Measurements from ENCODE around the gene LRRC46.

The LRRC46 gene

DNA sequence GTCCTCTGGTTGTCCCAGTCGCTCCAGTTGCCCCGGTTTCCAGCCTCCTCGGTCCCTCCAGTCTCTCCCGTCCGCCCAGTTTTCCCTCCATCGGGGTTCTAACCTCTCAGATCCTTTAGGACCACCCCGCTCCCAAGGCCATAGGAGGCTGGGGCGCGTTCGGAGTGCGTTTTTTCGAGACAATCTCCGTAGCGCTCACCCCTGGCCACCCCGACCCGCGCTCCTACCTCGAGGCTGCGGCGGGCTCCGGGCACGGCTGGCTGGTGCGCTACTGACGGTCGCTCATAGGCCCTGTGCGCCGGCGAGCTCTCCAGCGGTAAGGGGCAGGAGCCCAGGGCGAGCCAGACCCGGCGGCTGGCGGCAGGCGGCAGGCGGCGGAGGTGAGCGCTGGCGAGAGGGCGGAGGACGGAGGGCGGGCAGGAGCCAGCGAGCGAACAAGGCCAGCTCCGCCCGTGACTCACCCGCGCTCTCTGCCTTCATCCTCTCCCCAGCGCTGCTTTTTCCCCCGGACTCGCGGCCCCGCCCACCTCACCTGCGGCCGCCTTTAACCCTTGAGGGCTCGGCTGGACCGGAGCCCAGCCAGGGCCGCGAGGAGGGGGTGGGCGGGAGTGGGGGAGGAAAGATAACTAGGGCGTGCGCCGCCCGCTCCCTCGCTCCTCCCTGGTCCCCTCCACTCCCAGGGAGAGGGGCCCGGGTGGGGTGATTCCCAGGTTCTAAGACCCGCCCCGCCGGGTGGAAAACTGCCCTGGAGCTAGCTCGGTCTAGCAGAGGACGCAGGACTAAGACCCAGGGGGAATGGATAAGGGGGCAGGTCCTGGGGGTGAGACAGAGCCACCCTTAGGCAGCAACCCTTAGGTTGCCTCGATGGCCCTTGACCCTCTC lies 19.5 kb downstream of the LRRC46 start, which contains the start of gene SP6:
TSS of gene SP6 (minus strand) at position 472 of the 882 bp plus-strand sequence. CDS start 2,734 bp downstream, outside the sequence.
- in situ Hi-C loops (cut with HindIII; ENCODE audit: low sequenced_read_pairs), result loop anchor here (25.0 kb wide), 1 partner anchor 111 kb away; the partner anchor contains the start of genes CDK5RAP3 and PRR15L

DNA sequence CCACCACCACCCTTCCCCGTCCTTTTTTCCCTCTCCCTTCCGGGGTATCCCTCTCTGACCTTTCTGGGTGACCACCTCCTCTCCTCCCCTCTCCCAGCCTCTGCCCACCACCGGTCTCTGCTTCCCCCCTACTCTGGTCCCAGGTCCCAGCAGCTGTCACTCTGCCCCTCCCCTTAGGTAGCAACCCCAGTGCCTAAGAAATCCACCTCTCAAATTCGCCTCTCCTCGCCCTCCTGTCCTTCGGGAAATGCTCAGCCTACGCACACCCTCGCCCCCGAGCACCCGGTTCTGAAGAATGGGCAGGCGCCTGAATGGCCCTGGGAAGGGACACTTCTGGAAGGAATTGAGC lies 20.3 kb downstream of the LRRC46 start:
- in situ Hi-C loops (cut with HindIII; ENCODE audit: low sequenced_read_pairs), result loop anchor here (25.0 kb wide), 1 partner anchor 111 kb away; the partner anchor contains the start of genes CDK5RAP3 and PRR15L

DNA sequence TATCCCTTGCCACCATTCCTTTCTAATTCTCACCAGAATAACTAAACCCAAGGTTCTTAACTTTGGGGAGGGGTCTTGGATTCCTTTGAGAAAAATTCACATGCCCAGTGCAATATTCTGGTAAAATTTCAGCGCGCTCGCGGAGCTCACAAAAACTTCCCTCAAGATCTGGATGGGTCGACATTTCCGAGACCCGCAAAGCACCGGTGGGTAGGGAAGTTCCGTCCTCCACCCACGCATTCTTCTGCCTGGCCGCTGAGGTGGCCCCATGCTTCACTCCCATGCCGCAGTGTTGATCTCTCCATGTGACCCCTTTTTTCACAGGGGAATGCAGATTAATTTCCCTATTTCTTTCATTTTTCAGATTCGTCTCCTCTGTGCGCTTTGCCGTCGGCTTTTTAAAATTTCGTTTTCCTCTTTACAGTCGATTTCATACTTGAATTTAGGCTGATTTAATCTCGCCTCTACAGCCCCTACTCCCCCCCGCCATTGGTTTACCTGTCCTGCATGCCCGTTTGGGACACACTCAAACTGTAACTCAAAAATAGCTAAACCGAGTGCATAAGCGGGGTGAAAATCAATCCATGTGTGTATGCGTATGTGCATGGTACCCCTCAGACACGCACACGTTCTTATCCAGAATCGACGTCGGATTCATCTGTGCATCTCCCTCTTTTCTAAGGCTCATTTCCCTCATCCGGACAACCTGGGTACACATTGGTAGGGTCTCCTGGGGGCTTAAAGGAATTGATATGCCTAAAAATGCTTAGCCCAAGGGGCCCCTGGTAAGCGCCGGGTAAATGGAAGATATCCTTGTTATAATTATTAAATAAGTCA lies 20.9 kb downstream of the LRRC46 start:
- in situ Hi-C loops (cut with HindIII; ENCODE audit: low sequenced_read_pairs), result loop anchor here (25.0 kb wide), 1 partner anchor 110 kb away; the partner anchor contains the start of genes CDK5RAP3 and PRR15L

DNA sequence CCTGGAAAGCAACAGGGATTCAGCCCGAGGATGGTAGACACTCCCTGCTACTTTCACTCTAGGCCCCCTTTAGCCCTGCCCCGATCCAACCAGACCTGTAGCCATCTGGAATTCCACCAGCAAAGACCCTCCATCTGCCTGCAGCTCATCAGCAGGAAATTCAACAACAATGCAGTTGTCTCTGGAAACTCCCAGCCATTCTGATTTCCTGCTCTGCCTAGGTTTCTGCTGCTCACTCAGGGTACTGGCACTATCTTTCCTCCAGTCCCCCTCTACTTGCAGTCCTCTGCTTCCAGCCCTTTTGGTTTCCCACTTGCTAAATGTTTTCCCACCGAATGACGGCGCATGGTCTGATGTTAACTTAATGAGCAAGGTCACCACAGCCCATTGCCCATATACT lies 22.1 kb downstream of the LRRC46 start:
- in situ Hi-C loops (cut with HindIII; ENCODE audit: low sequenced_read_pairs), result loop anchor here (25.0 kb wide), 1 partner anchor 109 kb away; the partner anchor contains the start of genes CDK5RAP3 and PRR15L

DNA sequence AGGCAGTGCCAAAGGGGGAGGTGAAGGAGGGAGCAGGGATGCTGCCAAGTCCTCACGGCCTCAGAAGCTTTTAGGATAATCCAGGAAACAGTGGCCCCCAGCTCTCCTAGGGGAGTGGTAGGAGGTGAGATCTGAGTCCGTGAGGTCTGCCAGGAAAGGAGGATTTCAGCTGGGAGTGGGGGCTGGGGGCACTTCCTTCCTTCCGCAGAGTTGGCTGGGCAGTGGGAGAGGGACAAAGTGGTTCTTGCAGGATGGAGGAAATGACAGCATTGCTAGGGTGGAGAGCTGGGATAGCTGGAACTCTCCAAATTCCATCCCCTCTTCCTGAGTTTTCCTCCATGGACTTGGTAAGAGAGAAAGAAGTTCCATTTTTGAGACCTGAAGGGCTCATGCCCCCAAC lies 24.3 kb downstream of the LRRC46 start:
- in situ Hi-C loops (cut with HindIII; ENCODE audit: low sequenced_read_pairs), result loop anchor here (25.0 kb wide), 1 partner anchor 107 kb away; the partner anchor contains the start of genes CDK5RAP3 and PRR15L

DNA sequence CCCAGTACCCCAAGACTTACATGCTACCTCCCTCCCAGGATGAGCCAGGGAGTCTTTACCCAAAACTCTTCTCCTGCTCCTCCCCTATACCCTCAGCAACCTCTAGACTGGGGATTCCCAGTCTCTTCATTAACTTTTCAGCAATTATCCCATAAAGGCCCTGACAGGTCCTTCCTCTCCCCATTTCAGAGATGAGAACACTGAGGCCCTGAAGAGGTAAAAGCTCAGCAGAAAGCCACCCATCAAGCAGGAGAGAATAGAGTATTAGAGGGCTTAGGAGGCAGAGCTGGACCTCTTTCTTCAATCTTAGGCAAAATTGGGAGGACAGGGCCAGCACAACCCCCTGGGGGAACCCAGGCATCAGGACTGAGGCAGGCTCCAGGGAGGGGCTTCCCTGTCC lies 25.4 kb downstream of the LRRC46 start:
- in situ Hi-C loops (cut with HindIII; ENCODE audit: low sequenced_read_pairs), result loop anchor here (25.0 kb wide), 1 partner anchor 105 kb away; the partner anchor contains the start of genes CDK5RAP3 and PRR15L

DNA sequence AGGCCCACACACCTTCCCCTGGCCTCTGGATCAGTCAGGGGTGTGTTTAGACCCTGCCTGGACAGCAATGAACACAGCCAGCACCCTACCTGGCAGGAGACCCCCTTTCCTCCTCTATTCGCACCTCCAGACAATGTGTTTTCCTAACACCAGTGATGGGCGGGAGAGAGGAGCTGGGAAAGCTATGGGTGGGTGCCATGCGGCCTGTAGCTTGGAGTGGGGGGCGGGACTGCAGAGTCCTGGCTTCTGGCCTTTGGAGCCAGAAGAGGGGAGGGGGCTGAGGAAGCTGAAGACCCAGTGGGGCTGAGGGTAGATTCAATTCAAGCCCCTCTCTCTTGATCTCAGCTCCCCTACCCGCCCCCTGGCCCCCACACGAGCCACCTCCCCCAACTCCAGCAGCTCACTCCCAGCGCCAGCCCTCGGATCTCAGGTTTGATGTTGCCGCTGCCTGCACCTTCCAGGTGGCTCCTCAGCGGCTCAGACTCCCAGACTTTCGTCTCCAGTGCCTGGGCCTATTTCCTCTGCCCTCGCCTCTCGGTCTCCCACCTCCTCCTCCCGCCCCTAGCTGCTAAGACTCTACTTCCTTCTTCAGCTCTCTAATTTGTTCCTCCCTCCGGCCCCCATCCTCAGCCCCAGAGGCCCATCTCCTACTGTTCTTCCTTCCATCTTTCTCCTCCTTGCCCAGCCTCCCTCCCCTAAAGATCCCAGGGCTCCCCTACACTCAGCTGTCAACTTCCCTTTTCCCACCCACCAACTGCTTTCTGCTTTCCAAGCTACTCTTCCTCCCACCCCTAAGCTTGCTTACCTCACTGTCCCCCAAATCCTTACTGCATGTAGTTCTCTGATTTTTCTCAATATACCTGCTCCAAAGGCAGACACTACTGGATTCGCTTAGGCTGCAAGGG lies 26.3 kb downstream of the LRRC46 start:
- in situ Hi-C loops (cut with HindIII; ENCODE audit: low sequenced_read_pairs), result loop anchor here (25.0 kb wide), 1 partner anchor 104 kb away; the partner anchor contains the start of genes CDK5RAP3 and PRR15L

DNA sequence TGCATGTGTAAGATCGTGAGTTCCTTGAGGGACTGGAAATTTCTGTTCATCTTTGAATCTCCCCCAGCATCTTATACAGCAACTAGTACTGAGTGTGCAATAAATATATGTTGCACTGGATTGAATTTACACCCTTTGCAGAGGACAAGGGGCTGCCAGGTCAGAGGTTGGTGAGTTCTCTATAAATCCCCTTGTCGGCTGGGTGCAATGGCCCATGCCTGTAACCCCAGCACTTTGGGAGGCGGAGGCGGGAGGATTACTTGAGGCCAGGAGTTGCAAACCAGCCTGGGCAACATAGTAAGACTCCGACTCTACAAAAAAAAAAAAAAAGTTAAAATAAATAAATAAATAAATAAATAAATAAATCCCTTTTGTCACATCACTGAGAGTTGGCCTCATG lies 28.9 kb downstream of the LRRC46 start:
- in situ Hi-C loops (cut with HindIII; ENCODE audit: low sequenced_read_pairs), result loop anchor here (25.0 kb wide), 1 partner anchor 102 kb away; the partner anchor contains the start of genes CDK5RAP3 and PRR15L

DNA sequence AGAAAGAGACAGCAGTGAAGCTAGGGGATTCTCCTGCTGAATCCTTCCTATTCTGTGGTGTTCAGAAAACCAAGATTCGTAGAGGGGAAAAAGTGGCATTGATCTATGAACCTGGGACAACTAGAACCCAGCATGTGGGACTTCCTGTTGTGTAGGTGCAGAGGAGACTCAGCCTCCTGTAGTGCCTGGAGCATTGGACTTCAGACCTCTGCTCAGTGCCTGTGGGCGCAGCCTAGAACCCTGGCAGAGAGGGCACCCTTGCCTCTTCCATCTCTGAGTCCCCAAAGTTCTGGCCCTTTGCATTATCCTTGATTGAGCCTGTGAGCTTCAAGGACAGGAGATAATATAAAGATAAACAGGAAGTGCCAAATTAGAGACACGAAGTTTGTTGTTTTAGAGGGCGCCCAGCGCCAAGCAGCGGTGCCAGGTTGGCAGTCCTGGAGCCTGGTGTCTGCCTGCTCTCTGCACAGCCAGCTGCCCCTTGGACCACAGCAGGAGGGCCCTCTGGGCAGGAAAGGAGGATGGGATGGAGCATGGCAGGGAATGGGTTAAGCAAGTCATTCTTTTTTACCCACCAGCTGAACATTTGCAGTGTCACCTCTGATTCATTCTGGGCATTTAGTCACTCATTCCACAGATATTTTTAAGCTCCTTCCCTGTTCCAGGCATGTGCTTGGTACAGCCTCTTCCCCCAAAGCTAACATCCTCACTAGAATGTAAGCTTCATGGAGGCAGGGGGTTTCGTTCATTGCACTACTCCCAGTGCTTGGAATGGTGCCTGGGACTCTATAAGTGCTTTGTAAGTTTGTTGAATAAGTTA lies 31.4 kb downstream of the LRRC46 start:
- in situ Hi-C loops (cut with HindIII; ENCODE audit: low sequenced_read_pairs), result loop anchor here (25.0 kb wide), 1 partner anchor 99 kb away; the partner anchor contains the start of genes CDK5RAP3 and PRR15L

DNA sequence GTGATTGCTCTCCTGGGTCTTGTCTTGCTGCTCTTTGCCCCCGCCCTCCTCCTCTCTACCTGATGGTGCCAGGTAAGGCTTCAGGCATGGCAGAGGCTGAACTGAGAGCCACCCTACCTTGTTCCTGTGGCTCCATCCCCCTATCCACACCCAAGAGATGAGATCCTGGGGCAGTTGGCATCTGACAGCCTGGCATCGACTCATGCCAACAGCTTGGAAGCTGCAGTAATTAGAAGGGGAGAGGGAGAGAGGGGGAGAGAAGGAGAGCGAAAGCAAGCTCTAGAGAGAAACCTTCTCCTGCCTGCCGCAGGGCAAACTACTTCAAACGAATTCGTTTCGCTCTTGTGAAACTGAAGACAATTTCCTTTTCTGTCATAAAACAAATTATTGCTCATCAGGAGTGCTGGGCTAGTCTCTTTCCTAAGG lies 33.3 kb downstream of the LRRC46 start:
- in situ Hi-C loops (cut with HindIII; ENCODE audit: low sequenced_read_pairs), result loop anchor here (25.0 kb wide), 1 partner anchor 97 kb away; the partner anchor contains the start of genes CDK5RAP3 and PRR15L

DNA sequence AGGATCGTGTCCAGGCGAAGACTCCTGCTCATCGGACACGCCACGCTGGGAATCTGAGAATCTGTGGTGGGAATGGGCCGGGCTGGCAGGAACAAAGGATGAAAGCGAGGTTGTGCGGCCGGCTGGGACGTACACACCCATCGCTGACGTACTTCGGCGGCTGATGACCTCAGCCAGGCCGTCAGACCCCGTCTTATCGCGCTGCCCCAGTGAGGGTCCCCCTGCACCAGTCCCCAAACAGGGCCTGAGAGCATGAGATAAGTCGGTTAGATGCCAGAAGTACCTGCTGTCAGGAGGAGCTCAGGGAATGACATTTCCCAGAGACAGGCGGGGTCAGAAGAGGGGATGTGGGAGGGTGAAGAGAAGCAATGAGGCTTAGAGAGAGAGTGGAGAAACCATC lies 35.5 kb downstream of the LRRC46 start:
- in situ Hi-C loops (cut with HindIII; ENCODE audit: low sequenced_read_pairs), result loop anchor here (25.0 kb wide), 1 partner anchor 95 kb away; the partner anchor contains the start of genes CDK5RAP3 and PRR15L

DNA sequence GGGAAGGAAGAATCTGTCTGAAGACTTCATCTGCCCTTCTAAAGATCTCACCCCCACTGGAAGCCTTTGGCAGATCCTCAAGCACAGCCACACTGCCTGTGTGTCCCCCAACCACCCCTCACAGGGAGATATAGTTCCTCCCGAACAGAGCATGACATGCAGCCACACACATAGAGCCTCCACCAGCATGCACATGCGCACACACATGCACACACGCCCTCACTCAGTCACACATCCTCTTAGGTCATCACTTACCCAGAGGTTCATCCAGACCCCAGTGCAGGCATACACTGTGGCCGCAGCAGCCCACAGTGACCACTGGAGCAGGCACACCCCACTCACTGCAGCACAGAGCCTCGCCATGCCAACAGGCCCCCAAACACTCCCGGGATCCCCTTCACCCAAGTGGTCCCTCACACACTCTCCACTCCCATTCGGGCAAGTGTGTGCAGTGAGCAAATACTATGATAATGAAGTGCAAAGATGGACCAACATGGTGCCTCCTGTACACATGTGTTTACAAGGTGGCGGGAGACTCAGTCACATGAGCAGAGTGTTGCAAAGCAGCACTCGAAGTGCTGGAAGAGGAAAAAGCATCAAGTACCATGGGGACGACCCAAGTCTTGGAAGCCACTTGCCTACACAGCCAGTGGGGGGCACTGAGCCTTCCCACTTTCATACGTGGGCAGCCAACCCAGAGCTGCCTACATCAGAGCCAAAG lies 36.5 kb downstream of the LRRC46 start:
- in situ Hi-C loops (cut with HindIII; ENCODE audit: low sequenced_read_pairs), result loop anchor here (25.0 kb wide), 1 partner anchor 94 kb away; the partner anchor contains the start of genes CDK5RAP3 and PRR15L

DNA sequence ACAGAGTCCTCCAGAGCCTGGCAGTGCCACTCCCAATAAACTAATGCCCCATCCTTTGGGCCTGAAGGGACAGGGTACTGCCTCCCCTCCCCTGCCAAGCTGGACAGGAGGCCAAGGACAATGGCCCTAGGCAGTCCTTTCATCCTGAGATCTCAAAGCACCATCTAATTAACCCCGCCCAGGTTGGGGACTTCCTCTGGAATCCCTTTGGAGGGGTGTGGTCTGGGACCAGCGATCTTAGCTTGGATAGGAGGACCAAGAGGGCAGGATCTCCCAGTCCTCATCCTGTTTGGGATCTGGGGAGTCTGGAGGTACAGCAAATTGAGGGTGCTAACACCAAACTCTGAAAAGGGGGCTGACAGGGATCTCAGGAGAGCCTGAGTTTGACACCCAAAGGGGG lies 37.6 kb downstream of the LRRC46 start:
- in situ Hi-C loops (cut with HindIII; ENCODE audit: low sequenced_read_pairs), result loop anchor here (25.0 kb wide), 1 partner anchor 93 kb away; the partner anchor contains the start of genes CDK5RAP3 and PRR15L

DNA sequence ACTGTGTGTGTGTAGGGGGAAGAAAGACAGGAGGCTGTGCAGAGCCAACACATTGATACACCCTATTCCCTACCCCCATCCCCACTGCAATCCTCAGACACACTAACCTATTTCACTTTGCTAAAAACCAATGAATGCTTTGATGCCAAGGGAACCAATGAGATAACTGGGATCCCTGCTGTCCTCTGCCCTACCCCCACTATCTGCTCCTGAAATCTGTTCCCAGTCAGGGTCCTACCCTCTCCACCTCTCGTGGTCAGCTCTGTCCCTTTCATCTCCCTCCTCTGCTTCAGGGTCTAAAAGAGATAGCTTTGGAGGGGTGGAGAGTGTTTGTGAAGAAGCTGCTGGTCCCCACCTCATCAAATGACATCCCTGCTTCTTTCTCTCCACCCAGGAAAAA lies 38.6 kb downstream of the LRRC46 start:
- in situ Hi-C loops (cut with HindIII; ENCODE audit: low sequenced_read_pairs), result loop anchor here (25.0 kb wide), 1 partner anchor 92 kb away; the partner anchor contains the start of genes CDK5RAP3 and PRR15L

DNA sequence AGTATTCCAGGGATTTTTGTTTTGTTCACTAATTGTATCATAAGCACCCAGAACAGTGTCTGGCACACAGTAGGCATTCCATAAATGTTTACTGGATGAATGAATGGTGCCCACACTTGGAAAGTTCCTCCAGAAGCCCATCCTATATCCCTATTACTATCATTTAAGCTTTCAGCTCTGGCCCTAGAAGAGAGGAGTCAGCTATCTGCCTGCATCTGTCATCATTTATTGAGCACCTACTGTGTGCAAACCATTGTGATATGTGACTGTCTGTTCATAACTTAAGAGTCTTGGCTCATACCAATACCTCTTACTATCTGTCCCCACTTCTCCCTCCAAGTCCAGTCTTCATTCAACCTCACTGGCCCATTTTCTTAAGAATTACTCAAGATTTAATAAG lies 39.6 kb downstream of the LRRC46 start:
- in situ Hi-C loops (cut with HindIII; ENCODE audit: low sequenced_read_pairs), result loop anchor here (25.0 kb wide), 1 partner anchor 91 kb away; the partner anchor contains the start of genes CDK5RAP3 and PRR15L

DNA sequence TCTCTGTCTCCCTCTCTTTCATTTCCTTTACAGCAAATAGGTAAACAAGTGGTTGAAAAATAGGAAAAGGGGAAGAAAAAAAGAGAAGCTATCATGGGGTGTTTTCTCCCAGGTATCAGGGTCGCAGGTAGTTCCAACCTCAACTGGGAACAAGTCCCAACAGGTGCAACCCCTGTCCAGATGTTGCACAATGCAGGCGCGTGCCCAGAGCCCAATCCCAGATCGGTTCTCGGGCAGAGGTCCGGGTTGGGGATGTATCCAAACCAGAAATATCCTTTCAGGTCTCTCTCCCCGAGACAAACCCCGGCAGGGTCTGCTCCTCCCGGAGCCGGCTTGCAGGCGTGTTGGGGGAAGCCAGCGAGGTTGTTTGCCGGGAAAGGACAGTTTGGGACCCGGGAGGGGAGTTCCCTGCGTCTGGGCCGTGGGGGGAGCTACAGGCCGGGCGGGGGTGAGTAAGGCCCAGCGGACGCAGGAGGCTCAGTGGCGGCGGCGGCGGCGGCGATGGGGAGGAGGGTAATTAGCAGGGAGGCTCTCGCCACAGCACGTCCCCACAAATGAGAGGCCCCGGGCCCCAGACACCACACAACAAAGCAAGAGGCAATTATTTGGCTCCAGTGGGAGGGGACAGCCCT lies 40.7 kb downstream of the LRRC46 start:
- in situ Hi-C loops (cut with HindIII; ENCODE audit: low sequenced_read_pairs), result loop anchor here (25.0 kb wide), 1 partner anchor 90 kb away; the partner anchor contains the start of genes CDK5RAP3 and PRR15L

DNA sequence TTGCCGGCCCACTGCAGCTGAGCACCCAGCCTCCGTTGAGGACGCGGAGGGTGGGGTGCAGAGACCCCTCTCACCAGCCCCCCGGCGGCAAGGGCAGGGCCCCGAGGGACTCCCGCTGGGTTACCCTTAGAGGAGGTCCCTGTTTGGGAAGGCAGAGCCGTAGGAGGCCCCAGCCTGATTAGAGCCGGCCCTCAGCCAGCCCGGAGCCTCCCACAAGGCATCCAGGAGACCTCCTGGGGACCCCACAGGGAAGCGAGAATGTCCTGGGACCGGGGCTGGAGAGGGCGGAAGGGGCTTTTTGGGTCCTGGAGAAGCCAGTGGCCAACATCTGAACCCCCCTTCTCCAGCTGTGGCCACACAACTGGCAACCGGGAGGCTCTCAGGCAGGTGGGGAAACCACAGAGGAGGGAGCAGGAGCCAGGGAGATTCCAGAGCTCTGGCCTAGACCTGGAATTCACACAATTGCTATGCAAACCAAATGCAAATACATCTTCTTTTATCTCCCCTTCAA lies 41.2 kb downstream of the LRRC46 start:
- in situ Hi-C loops (cut with HindIII; ENCODE audit: low sequenced_read_pairs), result loop anchor here (25.0 kb wide), 1 partner anchor 90 kb away; the partner anchor contains the start of genes CDK5RAP3 and PRR15L
